GM12891 (cell line): ENCODE data around the gene RUFY4.

ENCODE experiments used
- DNase-seq: peaks from one replicate; pipeline ENCODE4 v3.0.0; 2011; ENCODE audit warnings: low spot score; ENCODE audit not compliant: insufficient read length
- FAIRE-seq: peaks from 2 replicates; lab custom pipeline; 2011; peaks lifted over from hg19 to GRCh38; lab: Jason Lieb, UNC
- PAX5 ChIP-seq: IDR thresholded peaks from 2 replicates; pipeline ENCODE4 v1.6.1; 2011; ENCODE audit warnings: low read length, moderate library complexity, mild to moderate bottlenecking; ENCODE audit not compliant: insufficient read depth, severe bottlenecking
- POLR2A ChIP-seq: IDR thresholded peaks from 2 replicates; pipeline ENCODE4 v1.6.1; 2011; ENCODE audit warnings: low read depth, low read length, control low read depth
- POLR2AphosphoS5 ChIP-seq: IDR thresholded peaks from 2 replicates; pipeline ENCODE4 v1.6.1; 2011; ENCODE audit warnings: low read depth, low read length, control low read depth
- POU2F2 ChIP-seq: IDR thresholded peaks from 2 replicates; pipeline ENCODE4 v1.6.1; 2011; ENCODE audit warnings: low read depth, mild to moderate bottlenecking, control low read depth, low read length, moderate library complexity
- SPI1 ChIP-seq: IDR thresholded peaks from 2 replicates; pipeline ENCODE4 v1.6.1; 2011; ENCODE audit warnings: low read depth, low read length, control low read depth
- TAF1 ChIP-seq: IDR thresholded peaks from 2 replicates; pipeline ENCODE4 v1.6.1; 2011; ENCODE audit warnings: low read depth, low read length, control low read depth

The RUFY4 gene

DNA sequence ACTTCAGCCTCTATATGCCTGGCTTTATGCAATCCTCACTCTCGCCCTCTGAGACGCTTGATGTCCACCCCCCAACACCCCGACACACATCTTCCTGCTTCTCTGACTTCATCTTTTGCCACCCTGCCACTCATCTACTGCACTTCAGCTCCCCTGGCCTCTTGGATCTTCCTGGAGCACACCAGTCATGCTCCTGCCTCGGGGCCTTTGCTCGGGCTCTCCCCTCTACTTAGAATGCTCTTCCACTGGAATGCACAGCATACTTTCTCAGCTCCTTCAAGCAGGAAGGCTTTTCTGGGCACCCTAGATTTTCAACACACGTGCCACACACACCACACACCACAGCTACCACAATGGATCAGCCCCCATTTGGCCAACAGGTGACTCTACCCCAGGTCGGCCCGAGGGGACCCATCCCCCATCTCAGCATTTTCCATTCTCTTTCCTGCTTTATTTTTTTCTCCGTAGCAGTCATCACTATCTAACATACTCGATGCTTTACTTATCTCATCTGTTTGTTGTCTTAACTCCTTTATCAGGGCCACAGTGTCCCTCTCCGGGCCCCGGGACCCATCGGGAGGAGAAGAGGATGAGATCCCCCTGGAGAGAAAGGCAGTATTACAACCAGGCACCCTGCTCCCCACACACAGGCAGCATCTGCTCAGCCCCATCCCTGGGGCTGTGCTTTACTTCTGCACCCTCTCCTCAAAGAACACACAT is 2.3 kb downstream of the RUFY4 start:
- no peak for TF ChIP-seq POU2F2
- TF ChIP-seq POLR2AphosphoS5 = no peak
- no peak for TF ChIP-seq TAF1
- TF ChIP-seq SPI1 = no peak
- TF ChIP-seq PAX5 = no peak
- no peak for TF ChIP-seq POLR2A
- FAIRE-seq (no peak), DNase-seq (no peak)

DNA sequence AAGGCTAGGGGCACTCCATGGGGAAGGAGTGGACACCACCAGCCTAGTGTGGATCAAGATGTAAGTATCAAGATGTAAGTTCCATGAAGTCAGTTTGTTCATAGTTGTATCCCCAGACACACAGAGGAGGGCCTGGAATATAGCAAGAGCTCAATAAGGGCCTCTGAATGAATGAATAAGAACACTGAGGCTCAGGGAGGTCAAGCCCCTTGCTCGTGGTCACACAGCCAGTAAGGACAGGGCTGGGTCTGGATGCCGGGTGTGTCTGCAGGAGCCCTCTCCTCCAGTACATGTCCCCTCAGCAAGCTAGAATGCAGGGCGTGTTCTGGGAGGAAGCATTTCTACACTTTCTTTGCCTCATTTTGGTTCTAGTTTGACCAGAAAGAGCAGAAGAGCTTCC is 2.9 kb downstream of the RUFY4 start:
- DNase-seq (no peak), FAIRE-seq (no peak)
- TF ChIP-seq POLR2A = no peak
- TF ChIP-seq POLR2AphosphoS5 = no peak
- no peak for TF ChIP-seq SPI1
- no peak for TF ChIP-seq TAF1

DNA sequence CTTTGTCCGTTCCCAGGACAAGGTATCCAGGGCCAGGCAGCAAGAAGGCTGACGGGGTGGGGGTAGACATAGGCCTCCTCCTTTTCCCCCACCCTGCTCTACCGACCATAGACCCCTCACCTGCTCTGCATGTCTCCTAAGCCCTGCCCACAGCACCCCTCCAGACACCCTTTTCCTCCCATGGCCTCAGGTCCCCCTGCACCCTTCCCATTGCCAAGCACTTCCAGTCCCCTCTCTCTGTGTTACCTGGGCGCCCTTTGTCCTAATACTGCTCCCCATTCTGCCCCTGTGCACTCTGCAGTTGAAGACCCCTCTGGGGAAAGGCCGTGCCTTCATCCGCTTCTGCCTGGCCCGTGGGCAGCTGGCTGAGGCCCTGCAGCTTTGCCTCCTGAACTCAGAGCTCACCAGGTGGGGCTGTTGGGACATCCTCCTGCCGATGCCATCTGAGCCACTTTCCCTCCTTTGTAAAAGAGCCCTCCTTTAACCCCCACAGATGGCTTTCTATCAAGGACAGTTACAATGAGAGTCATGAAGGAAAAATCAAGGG is 3.5 kb downstream of the RUFY4 start:
- FAIRE-seq = no peak
- TF ChIP-seq POLR2A (no peak), POU2F2 (no peak), TAF1 (no peak), SPI1 (no peak), PAX5 (no peak), POLR2AphosphoS5 (no peak)
- no peak for DNase-seq

DNA sequence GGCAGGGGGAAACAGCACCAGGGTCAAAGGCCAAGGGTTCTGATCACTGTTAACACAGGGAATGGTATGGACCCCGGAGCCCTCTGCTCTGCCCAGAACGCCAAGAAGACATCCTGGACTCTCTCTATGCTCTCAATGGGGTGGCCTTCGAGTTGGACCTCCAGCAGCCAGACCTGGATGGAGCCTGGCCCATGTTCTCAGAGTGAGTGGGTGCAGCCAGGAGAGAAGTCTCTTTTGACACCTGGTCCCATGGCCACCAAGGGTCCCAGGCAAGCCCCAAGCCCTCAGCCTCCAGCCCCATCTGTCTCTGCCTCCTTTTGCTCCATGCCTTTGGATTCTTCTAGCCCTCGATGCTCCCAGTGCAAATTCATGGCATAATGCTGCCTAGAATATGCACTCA is 4.1 kb downstream of the RUFY4 start:
- no peak for FAIRE-seq

DNA sequence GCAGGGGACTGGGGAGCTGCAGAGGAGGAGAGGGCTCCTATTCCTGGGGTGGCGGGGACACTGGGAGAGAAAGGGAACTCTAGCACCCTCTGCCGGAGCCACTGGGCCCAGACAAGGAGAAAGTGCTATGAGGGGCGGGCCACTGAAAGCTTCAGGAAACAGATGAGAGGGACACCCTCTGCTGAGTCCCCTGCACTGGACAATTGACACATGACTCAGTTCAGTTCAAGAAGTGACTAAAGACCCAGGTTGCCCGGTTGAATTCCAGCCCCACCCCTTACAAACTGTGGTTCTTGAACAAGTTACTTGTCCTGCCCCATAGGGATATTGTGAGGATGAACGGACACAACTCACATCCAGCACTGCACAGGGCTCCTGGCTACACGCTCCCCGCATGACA is 5.0 kb downstream of the RUFY4 start:
- DNase-seq (peak; percentile 48), FAIRE-seq (peak; percentile 50)
- TF ChIP-seq SPI1 (no peak), PAX5 (no peak), TAF1 (no peak), POLR2A (no peak), POU2F2 (no peak), POLR2AphosphoS5 (no peak)

More for the DNA sequence above, 4.1 kb downstream of the RUFY4 start:
- TF ChIP-seq TAF1 (no peak), POLR2A (no peak), SPI1 (no peak), POLR2AphosphoS5 (no peak), PAX5 (no peak), POU2F2 (no peak)
- DNase-seq = no peak

DNA sequence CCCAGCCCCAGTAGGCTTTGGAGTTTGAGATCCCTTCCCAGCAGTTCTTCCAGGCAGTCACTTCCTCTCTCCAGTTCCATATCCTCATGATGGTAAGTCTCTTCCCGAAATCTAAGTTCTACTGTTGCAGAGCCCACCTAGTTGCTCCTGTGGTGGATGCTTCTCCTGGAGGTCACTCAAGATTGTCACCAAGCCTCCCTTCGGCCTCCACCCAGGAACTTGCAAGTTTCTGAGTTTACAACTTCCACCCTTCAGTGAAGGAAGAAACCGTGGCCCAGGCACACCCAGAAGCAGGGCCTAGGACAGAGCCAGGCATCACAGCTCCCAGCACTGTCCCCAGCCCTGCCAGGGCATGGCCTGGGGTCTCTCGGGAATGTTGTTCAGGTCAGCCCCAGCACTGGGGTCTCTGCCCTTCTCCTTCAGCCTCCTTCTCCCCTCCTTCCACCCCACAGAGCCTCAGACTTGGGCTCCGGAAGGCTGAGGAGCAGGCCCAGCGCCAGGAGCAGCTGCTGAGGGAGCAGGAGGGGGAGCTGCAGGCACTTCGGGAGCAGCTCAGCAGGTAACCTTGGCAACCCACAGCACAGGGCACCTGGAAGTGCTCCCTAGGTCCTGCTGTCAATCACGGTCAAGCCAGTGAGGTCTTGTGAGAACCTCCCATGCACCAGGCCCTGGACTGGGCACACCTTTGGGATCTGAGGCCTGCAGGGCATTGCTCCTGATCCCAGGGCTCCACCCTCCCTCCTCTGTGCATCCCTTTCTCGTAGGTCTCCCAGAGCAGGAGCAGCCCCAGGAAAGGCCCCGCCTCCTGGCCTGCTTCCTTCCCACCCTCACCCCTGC is 7.1 kb downstream of the RUFY4 start:
- DNase-seq (no peak), FAIRE-seq (no peak)
- TF ChIP-seq SPI1 = no peak

DNA sequence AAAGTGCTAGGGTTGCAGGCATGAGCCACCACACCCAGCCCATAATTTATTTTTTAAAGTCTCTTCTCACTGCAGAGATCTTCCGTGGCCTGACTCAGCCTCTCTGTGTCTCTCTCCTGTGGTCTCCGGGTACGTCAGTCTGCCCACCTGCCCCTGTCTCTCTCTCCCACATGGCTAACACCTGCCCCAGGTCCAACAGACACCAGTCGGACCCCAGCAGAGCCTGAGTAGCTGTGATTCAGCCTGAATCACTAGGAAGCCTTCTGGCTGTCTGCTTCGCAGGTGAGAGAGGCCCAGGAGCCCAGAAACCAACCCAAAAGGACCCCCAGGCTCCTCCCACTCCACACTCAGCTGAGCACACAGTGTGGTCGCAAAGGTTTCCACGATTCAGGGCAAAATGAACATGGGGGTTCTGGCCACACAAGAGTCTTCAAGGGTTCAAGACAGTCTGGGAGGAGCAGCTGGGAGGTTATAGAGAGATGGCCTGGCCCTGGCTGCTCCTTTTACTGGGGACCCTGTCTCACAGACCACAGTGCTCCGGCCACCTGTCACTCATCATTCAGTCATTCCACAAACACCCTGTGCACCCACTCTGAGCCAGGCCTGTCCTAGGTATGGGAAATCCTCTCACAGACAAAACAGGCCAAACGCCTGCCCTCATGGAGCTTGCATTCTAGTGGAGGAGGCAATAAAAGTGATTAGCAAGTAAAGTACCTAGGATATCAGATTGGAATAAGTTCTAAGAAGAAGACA is 8.6 kb downstream of the RUFY4 start:
- TF ChIP-seq POU2F2 = no peak
- TF ChIP-seq POLR2AphosphoS5 = no peak
- DNase-seq (no peak), FAIRE-seq (no peak)

DNA sequence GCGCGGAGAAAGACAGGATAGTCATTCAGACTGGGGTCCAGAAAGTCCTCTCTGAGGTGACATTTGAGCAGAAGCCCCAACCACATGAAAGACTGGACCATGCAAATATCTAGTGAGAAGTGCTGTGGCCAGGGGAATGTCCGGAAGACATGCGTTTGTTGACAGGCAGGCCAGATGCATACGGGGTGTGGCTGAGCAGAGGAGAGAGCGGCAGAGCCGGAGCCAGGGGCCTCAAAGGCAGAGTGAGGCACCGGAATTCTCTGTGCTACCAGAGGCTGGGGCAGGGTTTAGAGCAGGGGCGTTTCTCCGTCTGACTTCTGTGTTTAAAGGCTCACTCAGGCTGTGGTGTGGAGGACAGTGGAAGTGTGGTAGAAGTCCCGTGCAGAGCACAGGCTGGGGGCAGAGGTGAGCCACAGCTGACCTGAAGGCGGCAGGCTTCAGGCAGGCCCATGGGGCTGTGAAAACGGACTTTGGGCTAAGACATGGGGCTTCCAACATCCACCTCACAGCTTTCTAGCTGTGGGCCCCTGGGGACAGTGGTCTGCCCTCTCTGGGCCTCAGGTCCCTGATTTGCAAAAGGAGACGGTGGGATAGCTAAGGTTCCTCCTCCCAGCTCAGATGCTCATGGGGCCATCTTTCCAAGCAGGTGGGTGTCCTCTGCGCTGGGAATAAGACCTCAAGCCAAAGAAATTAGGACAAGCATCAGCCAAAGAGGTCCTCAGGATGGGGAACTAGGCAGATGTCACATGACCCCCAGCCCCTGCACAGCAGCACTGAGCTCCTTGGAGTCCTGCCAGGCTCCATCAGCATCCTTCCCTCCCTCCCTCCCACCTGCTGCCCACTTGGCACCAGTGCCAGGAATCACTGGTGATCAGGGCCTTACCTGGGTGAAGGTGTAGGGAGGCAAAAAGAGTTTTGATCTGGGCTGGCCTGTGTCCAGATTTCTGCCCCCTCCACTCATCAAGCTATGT is 11.2 kb downstream of the RUFY4 start:
- no peak for TF ChIP-seq TAF1
- TF ChIP-seq PAX5 = no peak
- no peak for TF ChIP-seq SPI1
- TF ChIP-seq POLR2A = no peak
- TF ChIP-seq POLR2AphosphoS5 = no peak
- no peak for TF ChIP-seq POU2F2
- peak; percentile 51 for FAIRE-seq
- DNase-seq = no peak
